Esophagus muscularis mucosa (tissue), 4 donors: ENCODE measurements around the gene LSMEM2.

Experiments
- CTCF ChIP-seq, 3 experiments: fragments of 200-600 bp in 2 of 3; fragments of 450-650 bp in 1 of 3; sonication (generic) in 2 of 3; IDR thresholded peaks; one replicate each; pipeline ENCODE4 v1.5.1; 2017 to 2019; ENCODE audit warnings: antibody characterized with exemption in 3 of 3, mild to moderate bottlenecking in 2 of 3, moderate library complexity in 1 of 3
- EP300 ChIP-seq: sonication (generic); formaldehyde crosslinking; IDR thresholded peaks from one replicate; pipeline ENCODE4 v1.6.1; 2017; ENCODE audit warnings: antibody characterized with exemption
- POLR2A ChIP-seq: fragments of 450-650 bp; IDR thresholded peaks from one replicate; pipeline ENCODE4 v1.6.1; 2017; ENCODE audit warnings: antibody characterized with exemption, moderate library complexity, mild to moderate bottlenecking, low read depth
- POLR2AphosphoS5 ChIP-seq, 2 donors: sonication (generic); formaldehyde crosslinking; IDR thresholded peaks; one replicate each; pipeline ENCODE4 v1.6.1; 2017; ENCODE audit warnings: antibody characterized with exemption in 2 of 2

DNA sequence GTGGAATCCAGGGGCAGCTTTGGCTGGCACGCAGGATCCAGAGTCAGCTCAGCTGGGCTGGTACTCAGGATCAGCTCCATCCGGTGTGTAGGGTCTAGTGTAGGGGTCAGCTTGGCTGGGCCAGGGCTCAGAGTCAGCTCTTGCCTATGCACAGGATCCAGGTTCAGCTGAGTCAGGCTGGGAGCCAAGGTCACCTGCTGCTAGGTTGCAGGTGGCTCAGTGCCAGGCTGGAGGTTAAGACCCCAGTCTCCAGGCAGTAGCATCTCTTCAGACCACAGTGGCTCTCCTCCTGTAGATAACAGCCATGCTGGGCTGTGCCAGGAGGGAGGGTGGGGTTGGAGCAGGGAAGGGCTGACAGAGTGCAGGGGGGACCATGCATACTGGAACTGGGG lies 18.5 kb downstream of the LSMEM2 start:
- TF ChIP-seq CTCF (IDR thresholded peaks at IDR 0.05) (no peak), POLR2AphosphoS5 (IDR thresholded peaks at IDR 0.05) (no peak), POLR2A (no peak), EP300 (no peak)
